Effector memory CD4-positive, alpha-beta T cell (primary cell): ENCODE data around the gene CPLX1.

Source experiments
- DNase-seq, 3 donors: peaks; one replicate each; pipeline ENCODE4 v3.0.0-alpha.2; 2020
- H3K27ac ChIP-seq: 2 replicates; pipeline ENCODE4 v1.7.0; 2013; ENCODE audit warnings: mild to moderate bottlenecking, low read length, moderate library complexity; ENCODE audit not compliant: insufficient read depth, poor library complexity, severe bottlenecking
- H3K27me3 ChIP-seq: replicated peaks from 2 replicates; pipeline ENCODE4 v1.7.0; 2013; ENCODE audit warnings: mild to moderate bottlenecking, low read length; ENCODE audit not compliant: insufficient read depth, control insufficient read depth, poor library complexity, severe bottlenecking
- H3K36me3 ChIP-seq: 2 replicates; pipeline ENCODE4 v1.7.0; 2013; ENCODE audit warnings: mild to moderate bottlenecking, low read length, moderate library complexity; ENCODE audit not compliant: control insufficient read depth, insufficient read depth
- H3K4me1 ChIP-seq: 2 replicates; pipeline ENCODE4 v1.7.0; 2013; ENCODE audit warnings: low read length, mild to moderate bottlenecking; ENCODE audit not compliant: control insufficient read depth, insufficient read depth, poor library complexity, severe bottlenecking
- H3K4me3 ChIP-seq: 2 replicates; pipeline ENCODE4 v1.7.0; 2013; ENCODE audit warnings: low read length, low read depth, mild to moderate bottlenecking; ENCODE audit not compliant: insufficient read depth, poor library complexity, severe bottlenecking
- H3K9me3 ChIP-seq: 2 replicates; pipeline ENCODE4 v1.7.0; 2013; ENCODE audit warnings: mild to moderate bottlenecking, low read length, moderate library complexity; ENCODE audit not compliant: control insufficient read depth

CPLX1 gene

GRCh38 chr4:768995-769394 lies 56.9 kb downstream of the CPLX1 start:
- H3K4me1 ChIP-seq: no peaks in the 10 kb centered on the region
- H3K36me3 ChIP-seq: peaks cover 20% of the 10 kb centered on the region
- H3K27me3 ChIP-seq: no peaks in the 10 kb centered on the region
- DNase-seq: no peak
- no peak overlapping the region for H3K4me3 ChIP-seq
- H3K27ac ChIP-seq: no peak overlapping the region
- no peaks in the 10 kb centered on the region for H3K9me3 ChIP-seq

- Histone ChIP-seq H3K9me3 (no peaks in the 10 kb centered on the region), H3K27ac (no peak overlapping the region), H3K4me3 (no peak overlapping the region), H3K27me3 (no peaks in the 10 kb centered on the region), H3K36me3 (peaks cover 22% of the 10 kb centered on the region), H3K4me1 (peaks cover 2% of the 10 kb centered on the region)
- no peak for DNase-seq
These were observed 57.9 kb downstream of the CPLX1 start for GRCh38 chr4:768076-768475.

GRCh38 chr4:766559-767283 lies 59.2 kb downstream of the CPLX1 start:
- H3K4me1 ChIP-seq: peaks cover 8% of the 10 kb centered on the region
- H3K36me3 ChIP-seq: peaks cover 27% of the 10 kb centered on the region
- no peaks in the 10 kb centered on the region for H3K27me3 ChIP-seq
- DNase-seq: no peak
- H3K9me3 ChIP-seq: no peaks in the 10 kb centered on the region
- no peak overlapping the region for H3K27ac ChIP-seq
- H3K4me3 ChIP-seq: no peak overlapping the region

GRCh38 chr4:766152-766515 lies 59.8 kb downstream of the CPLX1 start:
- Histone ChIP-seq H3K9me3 (no peaks in the 10 kb centered on the region), H3K4me1 (peaks cover 8% of the 10 kb centered on the region), H3K27me3 (no peaks in the 10 kb centered on the region), H3K36me3 (peaks cover 22% of the 10 kb centered on the region), H3K4me3 (no peak overlapping the region), H3K27ac (no peak overlapping the region)
- no peak for DNase-seq

- no peak for DNase-seq
- H3K27me3 ChIP-seq: no peaks in the 10 kb centered on the region
- no peaks in the 10 kb centered on the region for H3K9me3 ChIP-seq
- H3K36me3 ChIP-seq: peaks cover 22% of the 10 kb centered on the region
- peaks cover 8% of the 10 kb centered on the region for H3K4me1 ChIP-seq
- no peak overlapping the region for H3K4me3 ChIP-seq
- H3K27ac ChIP-seq: no peak overlapping the region
These were observed 61.3 kb downstream of the CPLX1 start for GRCh38 chr4:764405-765169.

GRCh38 chr4:763922-764321 lies 62.0 kb downstream of the CPLX1 start:
- no peaks in the 10 kb centered on the region for H3K9me3 ChIP-seq
- no peaks in the 10 kb centered on the region for H3K27me3 ChIP-seq
- no peak overlapping the region for H3K4me3 ChIP-seq
- DNase-seq: no peak
- H3K36me3 ChIP-seq: peaks cover 22% of the 10 kb centered on the region
- no peak overlapping the region for H3K27ac ChIP-seq
- H3K4me1 ChIP-seq: peaks cover 8% of the 10 kb centered on the region

GRCh38 chr4:763191-763810 lies 62.6 kb downstream of the CPLX1 start:
- no peak overlapping the region for H3K27ac ChIP-seq
- H3K27me3 ChIP-seq: no peaks in the 10 kb centered on the region
- DNase-seq: no peak
- H3K4me1 ChIP-seq: peaks cover 8% of the 10 kb centered on the region
- H3K9me3 ChIP-seq: no peaks in the 10 kb centered on the region
- H3K36me3 ChIP-seq: peaks cover 22% of the 10 kb centered on the region
- no peak overlapping the region for H3K4me3 ChIP-seq

GRCh38 chr4:762211-763190 lies 63.4 kb downstream of the CPLX1 start:
- Histone ChIP-seq H3K4me3 (no peak overlapping the region), H3K27me3 (no peaks in the 10 kb centered on the region), H3K36me3 (peaks cover 17% of the 10 kb centered on the region), H3K27ac (no peak overlapping the region), H3K9me3 (no peaks in the 10 kb centered on the region), H3K4me1 (peaks cover 8% of the 10 kb centered on the region)
- no peak for DNase-seq

GRCh38 chr4:761739-762138 lies 64.2 kb downstream of the CPLX1 start:
- H3K36me3 ChIP-seq: peaks cover 17% of the 10 kb centered on the region
- H3K4me1 ChIP-seq: peaks cover 8% of the 10 kb centered on the region
- H3K4me3 ChIP-seq: no peak overlapping the region
- DNase-seq: no peak
- H3K27ac ChIP-seq: no peak overlapping the region
- H3K27me3 ChIP-seq: no peaks in the 10 kb centered on the region
- H3K9me3 ChIP-seq: no peaks in the 10 kb centered on the region
